HG03175 (cell line): ENCODE results near the gene ERI3.

Source experiments
- ATAC-seq: cut with Tn5 transposase; IDR thresholded peaks from one replicate; pipeline ENCODE4 v1.9.1; 2021; ENCODE audit warnings: mild to moderate bottlenecking, moderate library complexity; ENCODE audit not compliant: unreplicated experiment

The ERI3 gene

DNA sequence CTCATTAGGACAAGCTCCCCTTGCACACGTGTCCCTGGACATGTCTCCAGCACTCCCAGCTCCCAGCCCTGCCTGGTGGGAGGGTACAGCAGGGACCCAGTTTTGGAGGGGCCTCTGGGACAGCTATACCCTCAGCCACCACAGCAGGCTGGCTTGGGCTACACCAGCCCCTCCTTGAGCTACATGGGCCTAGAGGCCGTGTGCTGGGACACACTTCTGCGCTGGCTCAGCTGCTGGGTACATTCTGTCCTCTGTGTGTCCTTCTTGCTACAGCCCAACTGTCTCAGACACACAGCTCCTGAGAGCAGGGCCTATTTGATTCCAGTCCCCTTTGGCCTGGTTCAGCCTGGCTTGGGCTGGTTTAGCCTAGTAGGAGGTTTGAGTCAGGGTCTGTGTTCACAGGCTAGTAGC, 115.1 kb downstream of the ERI3 start:
- no peak for ATAC-seq

GRCh38 chr1:44239331-44239960, 115.6 kb downstream of the ERI3 start:
- no peak for ATAC-seq

GRCh38 chr1:44238660-44239059, 116.4 kb downstream of the ERI3 start:
- ATAC-seq: no peak

DNA sequence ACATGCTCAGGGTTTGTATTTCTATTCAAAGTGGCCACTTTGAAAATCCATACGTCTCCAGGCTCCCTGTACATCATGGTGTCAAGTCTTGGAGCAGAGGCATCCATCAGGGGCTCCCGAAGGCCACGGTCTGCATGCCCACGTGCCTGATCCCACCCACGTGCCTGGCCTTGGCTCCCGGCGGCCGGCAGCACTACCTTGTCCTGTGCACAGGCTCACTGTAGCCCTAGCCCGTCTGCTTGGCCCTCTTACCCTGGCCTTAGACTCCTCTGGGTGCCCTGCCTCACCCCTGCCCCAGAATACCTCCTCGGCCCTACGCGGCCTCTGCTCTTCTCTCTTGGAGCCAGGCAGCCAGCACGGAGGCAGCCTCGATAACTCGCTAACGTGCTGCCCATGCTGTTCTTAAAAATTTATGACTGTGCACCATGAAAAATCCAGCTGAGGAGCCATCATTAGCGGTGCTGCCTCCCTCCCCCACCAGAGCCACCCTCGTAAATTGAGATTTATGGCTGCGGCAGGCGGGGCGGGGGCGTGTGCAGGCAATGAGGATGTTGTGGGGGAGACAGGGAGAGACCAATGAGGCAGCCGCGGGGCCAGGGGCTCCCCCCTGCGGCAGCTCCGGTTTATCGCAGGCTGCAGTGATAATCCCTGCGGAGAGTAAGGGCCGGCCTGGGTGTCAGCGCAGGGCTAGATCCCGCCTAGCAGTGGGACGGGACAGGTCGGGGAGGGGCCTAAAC, 117.2 kb downstream of the ERI3 start:
- ATAC-seq: no peak

- ATAC-seq: no peak
Measured at GRCh38 chr1:44236490-44237272, 118.4 kb downstream of the ERI3 start.

- no peak for ATAC-seq
Measured at GRCh38 chr1:44235808-44236207, 119.2 kb downstream of the ERI3 start.

DNA sequence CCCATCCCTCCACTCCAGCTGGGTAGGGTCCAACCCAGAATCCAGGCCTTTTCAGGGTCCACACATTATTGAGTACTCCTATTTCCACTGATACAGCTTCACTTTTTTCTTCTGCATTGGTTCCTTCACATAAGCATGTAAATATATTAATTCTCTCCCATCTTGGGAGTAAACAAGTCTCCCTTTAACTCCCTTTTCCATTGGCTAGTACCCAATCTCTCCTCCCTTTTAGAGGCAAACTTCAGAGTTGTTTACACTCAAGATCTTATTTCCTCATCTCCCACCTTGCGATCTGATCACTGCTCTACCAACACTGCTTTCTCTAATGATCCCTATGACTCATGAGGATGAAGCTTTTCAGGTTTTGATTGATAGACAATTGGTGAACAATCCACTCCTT, 121.5 kb downstream of the ERI3 start:
- ATAC-seq: no peak

GRCh38 chr1:44230796-44231195, 124.3 kb downstream of the ERI3 start:
- ATAC-seq: no peak

DNA sequence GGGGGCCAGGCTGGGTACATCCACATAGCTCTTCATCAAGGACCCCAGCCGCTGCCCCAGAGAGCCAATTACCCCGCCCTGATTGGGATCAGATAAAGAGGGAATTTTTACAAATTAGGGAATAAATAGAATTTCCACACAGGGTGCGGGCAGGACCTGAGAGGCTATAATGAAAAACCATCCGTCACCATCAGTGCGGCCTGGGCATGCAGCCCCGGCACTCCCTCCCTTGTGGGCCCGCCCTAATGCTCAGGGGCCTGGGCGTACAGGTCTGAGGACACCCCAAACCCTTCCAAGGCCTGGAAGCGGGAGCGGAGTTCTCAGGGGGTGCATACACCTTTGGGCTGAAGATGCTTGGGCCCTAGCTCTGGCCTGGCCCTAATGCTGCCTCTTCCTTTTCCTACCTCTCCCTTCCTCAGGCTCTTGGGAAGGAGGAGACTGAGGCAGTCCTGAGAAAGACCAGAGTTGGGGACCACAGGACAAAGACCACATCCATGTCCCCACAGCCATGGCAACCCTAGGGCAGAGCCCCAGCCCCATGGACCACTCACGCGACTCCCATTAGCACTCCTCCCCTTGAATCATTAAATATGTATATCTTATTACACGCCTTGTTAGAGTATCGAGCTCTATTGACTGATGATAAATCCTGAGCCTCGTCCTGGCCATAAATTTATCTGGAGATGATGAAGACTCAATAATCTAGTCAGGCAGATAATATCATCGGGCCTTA, 125.5 kb downstream of the ERI3 start:
- no peak for ATAC-seq

GRCh38 chr1:44228218-44228617, 126.8 kb downstream of the ERI3 start:
- ATAC-seq: no peak

- no peak for ATAC-seq
Measured at GRCh38 chr1:44227211-44227610, 127.8 kb downstream of the ERI3 start.

DNA sequence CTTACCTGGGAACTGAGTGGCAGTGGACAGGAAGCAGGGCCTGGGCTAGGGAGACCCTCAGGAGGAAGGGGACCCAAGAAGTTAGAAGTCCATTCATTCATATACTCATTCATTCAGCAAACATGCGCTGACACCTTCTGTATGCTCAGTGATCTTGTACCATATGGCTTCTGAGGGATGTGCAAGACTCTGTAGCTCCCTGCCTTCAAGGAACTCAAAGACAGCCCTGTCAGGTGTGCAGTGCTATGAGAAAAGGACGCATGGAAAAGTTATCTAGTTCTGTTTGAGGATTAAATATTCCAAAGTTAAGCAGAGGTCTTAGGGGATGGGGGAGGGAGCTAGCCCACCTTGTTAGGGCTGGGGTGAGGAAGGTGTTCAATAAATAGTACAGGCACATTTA, 129.3 kb downstream of the ERI3 start:
- no peak for ATAC-seq

- ATAC-seq: no peak
Measured at GRCh38 chr1:44223187-44223610, 131.9 kb downstream of the ERI3 start.

GRCh38 chr1:44222397-44223186, 132.5 kb downstream of the ERI3 start:
- no peak for ATAC-seq

- ATAC-seq: no peak
Measured at GRCh38 chr1:44221769-44222168, 133.3 kb downstream of the ERI3 start.

GRCh38 chr1:44220755-44221154, 134.3 kb downstream of the ERI3 start:
- ATAC-seq: no peak

DNA sequence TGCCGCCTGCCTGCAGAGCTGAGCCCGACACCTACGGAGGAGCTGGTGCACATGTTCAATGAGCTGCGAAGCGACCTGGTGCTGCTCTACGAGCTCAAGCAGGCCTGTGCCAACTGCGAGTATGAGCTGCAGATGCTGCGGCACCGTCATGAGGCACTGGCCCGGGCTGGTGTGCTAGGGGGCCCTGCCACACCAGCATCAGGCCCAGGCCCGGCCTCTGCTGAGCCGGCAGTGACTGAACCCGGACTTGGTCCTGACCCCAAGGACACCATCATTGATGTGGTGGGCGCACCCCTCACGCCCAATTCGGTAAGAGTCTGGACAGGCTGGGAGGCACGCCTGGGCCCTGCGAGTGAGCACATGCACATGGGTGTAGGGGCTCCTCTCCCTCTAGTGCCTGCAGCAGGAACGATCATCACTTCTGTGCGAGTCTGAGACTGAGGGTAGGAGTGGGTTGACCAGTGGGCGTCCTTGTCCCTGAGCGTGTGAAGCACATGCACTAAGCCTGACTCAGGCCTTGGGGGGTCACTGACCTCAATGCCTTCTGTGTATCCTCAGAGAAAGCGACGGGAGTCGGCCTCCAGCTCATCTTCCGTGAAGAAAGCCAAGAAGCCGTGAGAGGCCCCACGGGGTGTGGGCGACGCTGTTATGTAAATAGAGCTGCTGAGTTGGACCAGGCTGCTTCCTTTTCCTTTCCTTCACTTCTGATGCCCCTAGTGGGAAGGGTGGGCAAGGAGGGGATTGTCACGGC, 134.9 kb downstream of the ERI3 start:
- ATAC-seq: no peak

- ATAC-seq: no peak
Measured at GRCh38 chr1:44219301-44219626, 135.8 kb downstream of the ERI3 start.

GRCh38 chr1:44218503-44219300, 136.4 kb downstream of the ERI3 start:
- no peak for ATAC-seq
